Stimulated activated CD8-positive, alpha-beta memory T cell treated with anti-CD3 and anti-CD28 coated beads, Interleukin-7, amount 100 ng/mL, for 4 hours (primary cell): Measurements from ENCODE around the gene ELP5.

Experiments used
- DNase-seq, 2 donors: peaks; one replicate each; pipeline ENCODE4 v3.0.0-alpha.2; 2020; ENCODE audit warnings: low read depth in 2 of 2

ELP5 gene

GRCh38 chr17:7254511-7254910, 2.5 kb downstream of the ELP5 start:
- no peak for DNase-seq

GRCh38 chr17:7256766-7257456, 4.9 kb downstream of the ELP5 start:
- DNase-seq: no peak

- no peak for DNase-seq
These were observed 6.9 kb downstream of the ELP5 start for GRCh38 chr17:7258731-7259554.

GRCh38 chr17:7259555-7259889, 7.5 kb downstream of the ELP5 start:
- no peak for DNase-seq

GRCh38 chr17:7260151-7260550, 8.1 kb downstream of the ELP5 start:
- DNase-seq: no peak

GRCh38 chr17:7260651-7261378, 8.8 kb downstream of the ELP5 start:
- DNase-seq: peak in 1 of 2 donors; percentile 29

- peak in 1 of 2 donors; percentile 62 for DNase-seq
These were observed 9.6 kb downstream of the ELP5 start for GRCh38 chr17:7261379-7262191.

GRCh38 chr17:7262192-7262934, 10.3 kb downstream of the ELP5 start, which contains the start of gene CLDN7:
Gene CLDN7 (minus strand): TSS chr17:7262478. CDS start chr17:7262043, 435 bp downstream.
- DNase-seq: no peak

GRCh38 chr17:7262935-7263800, 11.2 kb downstream of the ELP5 start:
- no peak for DNase-seq

GRCh38 chr17:7263801-7264078, 11.7 kb downstream of the ELP5 start:
- no peak for DNase-seq

- DNase-seq: no peak
These were observed 14.8 kb downstream of the ELP5 start for GRCh38 chr17:7266784-7267183.

- no peak for DNase-seq
These were observed 27.4 kb downstream of the ELP5 start for GRCh38 chr17:7279448-7279847.

- DNase-seq: peak; percentile 70 to 77
These were observed 28.6 kb downstream of the ELP5 start for GRCh38 chr17:7280519-7281073.

GRCh38 chr17:7281074-7281952, 29.3 kb downstream of the ELP5 start, which contains the start of gene SLC2A4:
Gene SLC2A4 (plus strand): TSS chr17:7281718. CDS start chr17:7281935, 217 bp downstream.
- peak; percentile 76 to 83 for DNase-seq

GRCh38 chr17:7281953-7282751, 30.1 kb downstream of the ELP5 start:
- no peak for DNase-seq

- DNase-seq: no peak
These were observed 30.8 kb downstream of the ELP5 start for GRCh38 chr17:7282752-7283321.

GRCh38 chr17:7283471-7284216, 31.6 kb downstream of the ELP5 start:
- no peak for DNase-seq
